Activated CD4-positive, alpha-beta T cell treated with anti-CD3 and anti-CD28 coated beads, Interleukin-2, Interleukin-6, amounts not matched to agents 100 ng/mL and 50 ng/mL, durations not matched to agents 16 hours and 8 hours (primary cell): ENCODE measurements around the gene SATL1.
"Not testable (repeated sequence)": the region's sequence is repeated elsewhere in the genome, so short reads cannot be mapped to it uniquely, and the experiment has no call there.

Source experiments
- DNase-seq: peaks from one replicate; pipeline ENCODE4 v3.0.0-alpha.2; 2020

Gene SATL1

DNA sequence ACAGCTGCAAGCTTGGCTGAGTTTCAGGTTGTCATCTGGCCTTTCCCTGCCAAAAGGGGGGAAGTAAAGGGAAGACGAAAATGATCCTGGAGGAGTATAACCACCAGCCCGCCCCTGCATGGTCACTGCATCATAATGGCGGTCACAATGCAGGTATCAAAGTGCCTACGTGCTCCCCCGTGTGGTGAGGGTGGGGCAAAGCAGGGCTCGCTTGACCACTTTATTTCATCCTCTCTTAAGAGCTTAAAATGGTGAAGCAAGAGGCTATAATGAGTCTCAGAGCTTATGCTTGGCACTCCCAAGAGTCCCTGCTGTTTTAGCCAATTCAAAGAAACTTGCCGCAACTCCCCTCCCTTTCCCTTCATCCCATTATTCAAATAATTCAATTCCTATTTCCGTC lies 134.3 kb downstream of the SATL1 start:
- DNase-seq: peak; percentile 36

GRCh38 chrX:85108165-85108564 lies 135.4 kb downstream of the SATL1 start:
- DNase-seq: no peak

GRCh38 chrX:85107407-85107806 lies 136.2 kb downstream of the SATL1 start:
- no peak for DNase-seq

DNA sequence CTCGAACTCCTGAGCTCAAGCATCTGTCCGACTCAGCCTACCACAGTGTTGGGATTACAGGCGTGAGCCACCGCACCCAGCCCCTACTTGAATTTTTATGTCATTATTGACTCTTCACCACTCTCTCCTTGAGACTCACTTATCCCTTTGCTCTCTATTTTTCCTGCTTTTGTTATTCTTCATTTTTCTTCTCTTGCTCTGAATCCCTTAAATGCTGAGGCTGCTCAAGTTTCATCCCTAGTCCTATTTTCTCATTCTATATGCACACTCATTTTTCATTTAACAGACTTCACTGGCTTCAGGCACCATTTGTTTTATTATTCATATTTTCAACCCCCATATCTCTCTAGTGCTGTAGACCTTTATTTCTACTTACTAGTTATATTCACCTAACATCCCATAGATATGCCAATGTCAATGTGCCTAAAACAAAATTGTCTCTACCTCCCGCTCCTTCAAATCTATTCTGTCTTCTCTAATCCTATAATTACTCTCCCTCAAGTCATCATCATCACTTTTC lies 154.2 kb downstream of the SATL1 start:
- DNase-seq: no peak

GRCh38 chrX:85084770-85085393 lies 158.7 kb downstream of the SATL1 start:
- DNase-seq: peak; percentile 42

GRCh38 chrX:85077247-85077646 lies 166.3 kb downstream of the SATL1 start:
- DNase-seq: not testable (repeated sequence)

GRCh38 chrX:85065512-85066198 lies 177.9 kb downstream of the SATL1 start:
- no peak for DNase-seq

- DNase-seq: no peak
Observed at GRCh38 chrX:85052636-85053343, 190.8 kb downstream of the SATL1 start.

- no peak for DNase-seq
Observed at GRCh38 chrX:85052205-85052604, 191.4 kb downstream of the SATL1 start.

- no peak for DNase-seq
Observed at GRCh38 chrX:85051627-85052026, 192.0 kb downstream of the SATL1 start.
